H1 (cell line): ENCODE measurements around the gene ZNF526. TPM values are rescaled to one million over a fixed set of nuclear protein-coding genes. Genes with fewer than 3 reads are reported as not detected.

Experiments
- CTCF ChIA-PET: fragments of 300-600 bp; sonication (Branson Sonifier 250); formaldehyde crosslinking; loops from one replicate; lab custom pipeline; 2021; ENCODE audit not compliant: partially characterized antibody; lab: Charles Lee
- POLR2A ChIA-PET: fragments of 300-600 bp; sonication (Branson Sonifier 250); formaldehyde crosslinking; loops from one replicate; lab custom pipeline; 2021; ENCODE audit warnings: inconsistent platforms; ENCODE audit not compliant: partially characterized antibody; lab: Charles Lee
- DNase-seq, 2 experiments: peaks; one replicate each; pipeline versions ENCODE4 v3.0.0 to v3.0.0-alpha.2; 2010 to 2022; ENCODE audit warnings: low spot score in 2 of 2, low read depth in 1 of 2, mixed read lengths in 1 of 2
- FAIRE-seq: peaks from 2 replicates; lab custom pipeline; 2011; peaks lifted over from hg19 to GRCh38; lab: Jason Lieb, UNC
- H2AFZ ChIP-seq: 2 replicates; pipeline ENCODE4 v1.8.1; 2012; ENCODE audit warnings: low read length, inconsistent platforms
- H2AK5ac ChIP-seq: 2 replicates; pipeline ENCODE4 v1.6.1; 2013; ENCODE audit warnings: low read depth, low read length
- H2BK120ac ChIP-seq: replicated peaks from 2 replicates; pipeline ENCODE3; 2013; ENCODE audit warnings: low read depth, low read length, inconsistent platforms
- H2BK12ac ChIP-seq: 2 replicates; pipeline ENCODE4 v1.6.1; 2013; ENCODE audit warnings: low read depth, low read length
- H2BK15ac ChIP-seq: 2 replicates; pipeline ENCODE4 v1.6.1; 2013; ENCODE audit warnings: low read length
- H2BK20ac ChIP-seq: 2 replicates; pipeline ENCODE4 v1.6.1; 2013; ENCODE audit warnings: low read length
- H2BK5ac ChIP-seq: 2 replicates; pipeline ENCODE4 v1.6.1; 2013; ENCODE audit warnings: low read depth, low read length
- H3K14ac ChIP-seq: 2 replicates; pipeline ENCODE4 v1.6.1; 2013; ENCODE audit warnings: inconsistent platforms; ENCODE audit not compliant: insufficient read length
- H3K18ac ChIP-seq: 2 replicates; pipeline ENCODE4 v1.6.1; 2013; ENCODE audit warnings: low read length; ENCODE audit errors: extremely low read depth
- H3K23ac ChIP-seq: 2 replicates; pipeline ENCODE4 v1.6.1; 2013; ENCODE audit warnings: inconsistent platforms; ENCODE audit not compliant: insufficient read length
- H3K23me2 ChIP-seq: 2 replicates; pipeline ENCODE4 v1.6.1; 2013; ENCODE audit warnings: low read depth, low read length
- H3K27ac ChIP-seq: 2 replicates; pipeline ENCODE4 v1.6.1; 2011; ENCODE audit warnings: low read depth, low read length, inconsistent platforms
- H3K27me3 ChIP-seq, 4 experiments: replicated peaks in 1 of 4; 1 replicate in 1 of 4; 2 replicates in 3 of 4; pipeline versions ENCODE4 v1.6.1 to v1.8.1; 2011 to 2013; ENCODE audit warnings: low read length in 3 of 4, mild to moderate bottlenecking in 3 of 4, inconsistent platforms in 2 of 4, mixed read lengths in 2 of 4, moderate library complexity in 1 of 4; ENCODE audit not compliant: control insufficient read depth in 3 of 4, insufficient read depth in 3 of 4; ENCODE audit errors: extremely low read depth in 1 of 4
- H3K36me3 ChIP-seq, 4 experiments: 2 replicates each; pipeline versions ENCODE4 v1.6.1 to v1.8.1; 2011 to 2013; ENCODE audit warnings: mild to moderate bottlenecking in 4 of 4, low read length in 3 of 4, moderate library complexity in 2 of 4, control low read depth in 1 of 4, inconsistent platforms in 1 of 4; ENCODE audit not compliant: insufficient read depth in 4 of 4, control insufficient read depth in 2 of 4
- H3K4ac ChIP-seq: replicated peaks from 2 replicates; pipeline ENCODE3; 2013; ENCODE audit warnings: low read length, low read depth, mixed read lengths, inconsistent platforms; ENCODE audit not compliant: insufficient read length
- H3K4me1 ChIP-seq, 4 experiments: replicated peaks in 1 of 4; 1 replicate in 1 of 4; 2 replicates in 3 of 4; pipeline versions ENCODE4 v1.6.1 to v1.8.1; 2011 to 2013; ENCODE audit warnings: low read length in 3 of 4, inconsistent platforms in 2 of 4, mixed read lengths in 1 of 4; ENCODE audit not compliant: insufficient read depth in 4 of 4, control insufficient read depth in 3 of 4
- H3K4me2 ChIP-seq, 2 experiments: 2 replicates each; pipeline versions ENCODE4 v1.6.1 to v1.8.1; 2011 to 2013; ENCODE audit warnings: low read depth in 2 of 2, low read length in 2 of 2, control low read depth in 1 of 2, inconsistent platforms in 1 of 2, mild to moderate bottlenecking in 1 of 2; ENCODE audit not compliant: insufficient read depth in 1 of 2
- H3K4me3 ChIP-seq, 4 experiments: fragments of 200-600, 300-600 bp in 1 of 4; sonication (generic), shearing (Covaris generic), sonication (Bioruptor Twin) in 1 of 4; 2 replicates each; pipeline versions ENCODE4 v1.5.1 to v1.8.1; 2011 to 2016; ENCODE audit warnings: low read length in 4 of 4, low read depth in 3 of 4, control low read depth in 2 of 4, inconsistent platforms in 2 of 4, mild to moderate bottlenecking in 2 of 4, mixed read lengths in 1 of 4, moderate library complexity in 1 of 4; ENCODE audit not compliant: insufficient read depth in 2 of 4; ENCODE audit errors: extremely low read depth in 1 of 4
- H3K56ac ChIP-seq: replicated peaks from 2 replicates; pipeline ENCODE3; 2013; ENCODE audit warnings: low read depth, mild to moderate bottlenecking, mixed read lengths, low read length, inconsistent platforms; ENCODE audit not compliant: insufficient read length
- H3K79me1 ChIP-seq: 2 replicates; pipeline ENCODE4 v1.6.1; 2013; ENCODE audit warnings: low read depth, low read length, control low read depth
- H3K79me2 ChIP-seq, 2 experiments: 2 replicates each; pipeline versions ENCODE4 v1.6.1 to v1.8.1; 2012 to 2013; ENCODE audit warnings: low read length in 2 of 2, mild to moderate bottlenecking in 2 of 2, inconsistent platforms in 1 of 2; ENCODE audit not compliant: insufficient read depth in 2 of 2, control insufficient read depth in 1 of 2
- H3K9ac ChIP-seq, 4 experiments: replicated peaks in 1 of 4; 1 replicate in 1 of 4; 2 replicates in 3 of 4; pipeline versions ENCODE4 v1.6.1 to v1.8.1; 2011 to 2013; ENCODE audit warnings: low read depth in 3 of 4, low read length in 3 of 4, control low read depth in 2 of 4, mild to moderate bottlenecking in 2 of 4, moderate library complexity in 2 of 4, inconsistent platforms in 1 of 4; ENCODE audit errors: extremely low read depth in 1 of 4
- H3K9me3 ChIP-seq, 2 experiments: 2 replicates each; pipeline versions ENCODE4 v1.6.1 to v1.8.1; 2012 to 2013; ENCODE audit warnings: mild to moderate bottlenecking in 2 of 2, moderate library complexity in 2 of 2, control low read depth in 1 of 2, inconsistent platforms in 1 of 2, low read depth in 1 of 2, low read length in 1 of 2, mixed read lengths in 1 of 2; ENCODE audit not compliant: insufficient read depth in 2 of 2
- H4K20me1 ChIP-seq, 2 experiments: replicated peaks in 1 of 2; 2 replicates each; pipeline versions ENCODE3 to v1.8.1; 2011 to 2013; ENCODE audit warnings: inconsistent platforms in 2 of 2, low read length in 2 of 2, mild to moderate bottlenecking in 1 of 2; ENCODE audit not compliant: insufficient read depth in 2 of 2, control insufficient read depth in 1 of 2
- H4K5ac ChIP-seq: 2 replicates; pipeline ENCODE4 v1.6.1; 2013; ENCODE audit warnings: low read length, low read depth, mixed read lengths, inconsistent platforms; ENCODE audit not compliant: insufficient read length
- H4K8ac ChIP-seq: 2 replicates; pipeline ENCODE4 v1.8.0; 2013; ENCODE audit warnings: mild to moderate bottlenecking, moderate library complexity, low read length, inconsistent platforms; ENCODE audit not compliant: insufficient read depth; ENCODE audit errors: extremely low read depth
- H4K91ac ChIP-seq: replicated peaks from 2 replicates; pipeline ENCODE3; 2013; ENCODE audit warnings: low read length, mixed read lengths, inconsistent platforms; ENCODE audit not compliant: insufficient read length
- CHD2 ChIP-seq: IDR thresholded peaks from 2 replicates; pipeline ENCODE4 v1.6.1; 2012; ENCODE audit warnings: low read length, improper control_type of control experiment
- EP300 ChIP-seq, 2 experiments: IDR thresholded peaks; 1 replicate in 1 of 2; 2 replicates in 1 of 2; pipeline ENCODE4 v1.6.1; 2011 to 2012; ENCODE audit warnings: low read depth in 2 of 2, low read length in 2 of 2, mild to moderate bottlenecking in 2 of 2, borderline replicate concordance in 1 of 2, inconsistent platforms in 1 of 2, moderate library complexity in 1 of 2
- JUN ChIP-seq: IDR thresholded peaks from 2 replicates; pipeline ENCODE4 v1.6.1; 2011; ENCODE audit warnings: low read depth, mild to moderate bottlenecking, improper control_type of control experiment, low read length
- MAFK ChIP-seq: IDR thresholded peaks from 2 replicates; pipeline ENCODE4 v1.6.1; 2012; ENCODE audit warnings: low read depth, mild to moderate bottlenecking, improper control_type of control experiment, low read length
- PHF8 ChIP-seq: fragments of 200-600 bp; sonication (generic); conservative IDR thresholded peaks from 2 replicates; pipeline ENCODE4 v1.7.1; 2012; ENCODE audit warnings: low read depth, mild to moderate bottlenecking, inconsistent platforms, low read length, moderate library complexity
- POLR2A ChIP-seq, 2 experiments: IDR thresholded peaks; 1 replicate in 1 of 2; 2 replicates in 1 of 2; pipeline ENCODE4 v1.6.1; 2011; ENCODE audit warnings: low read depth in 2 of 2, low read length in 2 of 2, mild to moderate bottlenecking in 2 of 2; ENCODE audit errors: control extremely low read depth in 1 of 2
- RBBP5 ChIP-seq: IDR thresholded peaks from 2 replicates; pipeline ENCODE4 v1.7.1; 2012; ENCODE audit warnings: low read depth, mild to moderate bottlenecking, inconsistent platforms, low read length, moderate library complexity, borderline replicate concordance
- RXRA ChIP-seq: IDR thresholded peaks from 2 replicates; pipeline ENCODE4 v1.6.1; 2011; ENCODE audit warnings: low read depth, mild to moderate bottlenecking, low read length, moderate library complexity; ENCODE audit not compliant: insufficient read depth
- SIRT6 ChIP-seq: IDR thresholded peaks from one replicate; pipeline ENCODE4 v1.7.1; 2012; ENCODE audit warnings: low read length, inconsistent platforms
- TEAD4 ChIP-seq: IDR thresholded peaks from 2 replicates; pipeline ENCODE4 v1.6.1; 2012; ENCODE audit warnings: low read depth, low read length, inconsistent platforms, mixed read lengths
- USF2 ChIP-seq: IDR thresholded peaks from 2 replicates; pipeline ENCODE4 v1.6.1; 2011; ENCODE audit warnings: low read length, improper control_type of control experiment
- WGBS, 2 experiments: shearing (Covaris generic) in 1 of 2; methylation state at CpG; one replicate each; pipeline versions ENCODE4 v1.1.6 to v1.1.7; 2013 to 2015; ENCODE audit warnings: low lambda C conversion rate in 2 of 2, mixed read lengths in 2 of 2, inconsistent platforms in 1 of 2, low coverage in 1 of 2, missing lambda C conversion rate in 1 of 2; ENCODE audit not compliant: insufficient replicate concordance in 2 of 2, insufficient coverage in 1 of 2, insufficient read length in 1 of 2; ENCODE audit errors: extremely low coverage in 1 of 2, missing lambda C conversion rate in 1 of 2; 5-methylcytosine and 5-hydroxymethylcytosine counted together
- polyA plus RNA-seq, 7 experiments: library from polyadenylated mRNA; depleted of rRNA in 3 of 7; stranded (reverse) in 5 of 7; unstranded in 2 of 7; fragments of >200 nt in 5 of 7; fragments of 200-250 nt in 2 of 7; gene quantifications; 1 replicate in 5 of 7; 2 replicates in 1 of 7; 4 replicates in 1 of 7; pipeline versions ENCODE4 v1.2.1 to v1.2.3, GENCODE V29; 2011 to 2013; ENCODE audit warnings: missing spikeins in 2 of 7, mixed read lengths in 2 of 7
- total RNA-seq: library from RNA; stranded (reverse); fragmentation: NEBNext Ultra II Directional; extraction: Animal tissue kit (Norgen Biotek cat#: 25700); gene quantifications from 2 replicates; pipeline ENCODE4 v1.2.1, GENCODE V29; 2021

The ZNF526 gene
- total and polyA plus RNA-seq, 2 of the 8 experiments (the other 6 are each of a cell fraction or from before 2014, with no cell fraction given): 8.4 to 14.1 TPM

GRCh38 chr19:42176990-42177685 is 43.0 kb upstream of the ZNF526 start:
- peaks cover 40 to 72% (median 64%) of the 10 kb centered on the region in 4 experiments for H3K27me3 ChIP-seq
- no peaks in the 10 kb centered on the region for H3K79me1 ChIP-seq
- no peaks in the 10 kb centered on the region for H3K79me2 ChIP-seq
- peaks cover 7 to 8% of the 10 kb centered on the region in 2 experiments for H4K20me1 ChIP-seq
- no peak overlapping the region for H2BK20ac ChIP-seq
- 3% methylated on average over 16 of the region's 66 CpGs; no CpG with 5 or more reads in 1 of the 2 experiments for WGBS, 2 experiments
- no peaks in the 10 kb centered on the region for H3K9me3 ChIP-seq
- no peak overlapping the region for H2BK120ac ChIP-seq
- peak overlapping the region; percentile 69 to 95 for H3K4me2 ChIP-seq
- ChIA-PET POLR2A (interaction anchor here (0.6 to 2.3 kb wide), 6 partner anchors 12 to 1574 kb away, joined by 3 to 8 read pairs (median 4); no protein-coding TSS in a partner anchor), CTCF (interaction anchor here (0.6 to 3.8 kb wide), 12 partner anchors 9 to 119 kb away, joined by 3 to 23 read pairs (median 5); partner anchors contain the start of gene POU2F2)
- no peak overlapping the region for H3K14ac ChIP-seq
- H3K4me1 ChIP-seq: peaks cover 0 to 10% (median 7%) of the 10 kb centered on the region in 4 experiments; a peak in 5 of 7 replicates
- H3K23me2 ChIP-seq: peaks cover 6% of the 10 kb centered on the region; the same call in 1 of the 2 replicates
- no peak overlapping the region for H4K5ac ChIP-seq
- no peak overlapping the region for H2AFZ ChIP-seq
- no peak overlapping the region for H2BK15ac ChIP-seq
- H3K4ac ChIP-seq: no peak overlapping the region
- no peak overlapping the region for H3K9ac ChIP-seq
- H3K4me3 ChIP-seq: peak overlapping the region; percentile 28 to 79 (median 48)
- no peak overlapping the region for H3K18ac ChIP-seq
- H3K23ac ChIP-seq: no peak overlapping the region
- no peaks in the 10 kb centered on the region for H3K36me3 ChIP-seq
- H3K56ac ChIP-seq: no peak overlapping the region
- no peak overlapping the region for H4K8ac ChIP-seq
- no peak overlapping the region for H2BK12ac ChIP-seq
- H2BK5ac ChIP-seq: no peak overlapping the region
- H4K91ac ChIP-seq: no peak overlapping the region
- H2AK5ac ChIP-seq: no peak overlapping the region; the same call in 1 of the 2 replicates
- FAIRE-seq (no peak), DNase-seq (peak in 1 of 2 experiments; percentile 87)
- no peak overlapping the region for H3K27ac ChIP-seq
- TF ChIP-seq JUN: no peak
- TF ChIP-seq RXRA: no peak
- no peak for TF ChIP-seq POLR2A (IDR thresholded peaks at IDR 0.05; ENCODE audit: control extremely low read depth in 1 of 2, low read depth in 2 of 2, low read length in 2 of 2)
- TF ChIP-seq TEAD4: no peak
- no peak for TF ChIP-seq USF2
- peak; percentile 10; the same call in 1 of the 2 replicates for TF ChIP-seq RBBP5
- TF ChIP-seq CHD2: no peak
- TF ChIP-seq MAFK: no peak
- TF ChIP-seq EP300 (IDR thresholded peaks at IDR 0.05; ENCODE audit: borderline replicate concordance in 1 of 2, low read depth in 2 of 2, low read length in 2 of 2): no peak
- TF ChIP-seq PHF8: no peak
- no peak for TF ChIP-seq SIRT6
